ENCODE data around the gene TMEM185B. TPM values are rescaled to one million over a fixed set of nuclear protein-coding genes. Genes with fewer than 3 reads are reported as not detected.

TMEM185B gene
- total RNA-seq, 6 experiments from 2014 or later = 3.8 to 18.1 (median 10.6) TPM

DNA sequence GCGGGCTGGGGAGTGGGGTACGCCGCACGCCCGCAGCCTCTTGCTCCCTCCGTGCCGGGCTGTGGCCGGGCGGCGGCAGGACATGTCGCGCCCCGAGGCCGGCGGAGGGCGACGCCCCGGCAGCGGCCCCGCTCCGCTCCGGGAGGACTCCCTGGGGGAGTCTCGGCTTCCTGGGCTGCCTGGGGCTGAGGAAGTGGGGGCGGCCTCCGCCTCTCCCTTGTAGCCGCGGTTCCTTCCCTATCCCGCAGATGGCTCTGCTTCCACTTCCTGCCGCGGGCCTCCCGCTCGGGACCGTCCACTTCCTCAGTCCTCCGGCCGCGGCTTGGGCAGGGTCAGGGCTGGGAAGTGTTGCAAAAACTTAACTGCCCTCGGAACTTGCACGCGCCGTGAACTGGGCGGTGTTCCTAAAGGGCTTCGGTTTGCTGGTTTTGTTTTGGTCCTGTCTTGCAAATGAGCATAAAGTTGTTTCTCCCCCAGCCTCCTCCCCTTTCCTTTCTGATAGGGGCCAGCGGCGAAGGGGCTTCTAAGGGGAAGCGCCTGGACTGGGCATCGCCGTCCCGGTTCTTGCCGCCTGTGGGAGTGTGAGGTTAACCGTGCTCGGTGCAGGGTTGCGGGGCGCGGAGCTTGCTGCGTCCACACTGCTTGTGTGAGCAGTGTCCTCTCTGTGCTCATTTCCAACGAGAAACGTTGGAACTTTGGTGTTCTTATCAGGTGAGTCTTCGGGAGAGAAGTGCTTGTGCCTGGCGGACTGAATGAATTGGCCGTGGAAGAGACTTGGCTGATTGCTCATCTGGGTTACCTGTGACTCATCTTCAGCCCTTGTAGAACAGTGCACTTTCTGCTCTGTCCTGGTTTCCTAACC, 30.1 kb upstream of the TMEM185B start:
- intact Hi-C loops (cut with DNase I) = no loop called here
- Histone ChIP-seq H3K9me3 (no peaks in the 10 kb centered on the region), H3K27ac (peak overlapping the region; percentile 63 to 88 (median 88)), H3K4me3 (peak overlapping the region; percentile 75 to 88 (median 76)), H3K36me3 (no peaks in the 10 kb centered on the region), H3K4me1 (peaks cover 0 to 7% (median 0%) of the 10 kb centered on the region in 4 donors), H3K27me3 (no peaks in the 10 kb centered on the region)
- peak; percentile 87 to 91 (median 88) for DNase-seq
- peak; percentile 38 for TF ChIP-seq POLR2A (IDR thresholded peaks at IDR 0.05)
- TF ChIP-seq, protein P1, sequence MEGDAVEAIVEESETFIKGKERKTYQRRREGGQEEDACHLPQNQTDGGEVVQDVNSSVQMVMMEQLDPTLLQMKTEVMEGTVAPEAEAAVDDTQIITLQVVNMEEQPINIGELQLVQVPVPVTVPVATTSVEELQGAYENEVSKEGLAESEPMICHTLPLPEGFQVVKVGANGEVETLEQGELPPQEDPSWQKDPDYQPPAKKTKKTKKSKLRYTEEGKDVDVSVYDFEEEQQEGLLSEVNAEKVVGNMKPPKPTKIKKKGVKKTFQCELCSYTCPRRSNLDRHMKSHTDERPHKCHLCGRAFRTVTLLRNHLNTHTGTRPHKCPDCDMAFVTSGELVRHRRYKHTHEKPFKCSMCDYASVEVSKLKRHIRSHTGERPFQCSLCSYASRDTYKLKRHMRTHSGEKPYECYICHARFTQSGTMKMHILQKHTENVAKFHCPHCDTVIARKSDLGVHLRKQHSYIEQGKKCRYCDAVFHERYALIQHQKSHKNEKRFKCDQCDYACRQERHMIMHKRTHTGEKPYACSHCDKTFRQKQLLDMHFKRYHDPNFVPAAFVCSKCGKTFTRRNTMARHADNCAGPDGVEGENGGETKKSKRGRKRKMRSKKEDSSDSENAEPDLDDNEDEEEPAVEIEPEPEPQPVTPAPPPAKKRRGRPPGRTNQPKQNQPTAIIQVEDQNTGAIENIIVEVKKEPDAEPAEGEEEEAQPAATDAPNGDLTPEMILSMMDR (IDR thresholded peaks at IDR 0.05) = peak in 3 of 4 donors; percentile 20 to 39 (median 32)
- peak; percentile 64 to 68 (median 64) for ATAC-seq
- 0% methylated on average over 6 of the region's 60 CpGs for WGBS (ENCODE audit: insufficient coverage, low coverage, low lambda C conversion rate, missing lambda C conversion rate)

DNA sequence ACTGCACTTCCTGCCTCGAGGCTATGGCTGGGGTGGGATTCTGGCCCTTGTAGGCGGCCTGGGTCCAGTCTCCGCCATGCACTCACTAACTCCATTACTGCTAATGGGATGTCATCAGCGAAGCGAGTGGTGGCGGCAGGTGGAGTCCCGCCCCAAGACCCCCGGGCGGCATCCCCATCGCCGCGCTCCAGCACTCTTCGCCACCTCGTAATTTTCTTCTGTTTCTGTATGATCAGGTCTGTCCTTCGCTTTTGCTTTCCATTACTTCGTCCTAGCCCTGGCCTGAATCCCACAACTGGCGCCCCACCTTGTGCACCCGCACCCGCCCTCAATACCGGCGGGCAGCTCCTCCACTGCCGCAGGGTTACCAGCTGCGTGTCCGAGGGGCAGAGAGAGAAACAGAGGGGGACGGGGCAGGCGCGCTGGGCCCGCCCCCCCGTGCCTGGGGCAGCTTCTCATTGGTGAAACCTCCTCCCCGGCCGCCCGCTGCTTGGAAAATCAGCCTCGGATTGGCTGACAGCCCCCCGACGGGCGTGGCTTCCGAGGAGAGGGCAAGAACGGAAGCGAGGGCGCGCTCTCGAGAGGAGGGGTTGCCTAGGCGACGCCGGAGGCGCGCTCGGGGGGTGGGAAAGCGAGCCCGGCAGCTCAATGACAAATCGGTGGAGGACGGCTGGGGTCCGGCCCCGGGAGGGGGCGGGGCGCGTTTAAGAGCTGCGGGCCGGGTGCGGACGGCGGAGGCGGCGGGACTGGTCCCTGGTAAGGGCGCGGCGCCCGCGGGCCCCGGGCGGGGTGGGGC, 29.2 kb upstream of the TMEM185B start, which contains the start of gene RALB:
TSS of gene RALB (plus strand) at position 628 of the 796 bp plus-strand sequence. CDS start 25,813 bp downstream, outside the sequence.
- no peaks in the 10 kb centered on the region for H3K36me3 ChIP-seq
- peaks cover 0 to 4% (median 0%) of the 10 kb centered on the region in 4 donors for H3K4me1 ChIP-seq
- no peaks in the 10 kb centered on the region for H3K9me3 ChIP-seq
- intact Hi-C loops (cut with DNase I) = no loop called here
- WGBS (ENCODE audit: insufficient coverage, low coverage, low lambda C conversion rate, missing lambda C conversion rate) = 2% methylated on average over 33 of the region's 71 CpGs
- DNase-seq = peak; percentile 100
- no peaks in the 10 kb centered on the region for H3K27me3 ChIP-seq
- H3K4me3 ChIP-seq = peak within 1 kb of the TSS; percentile 75 to 88 (median 76)
- ATAC-seq = peak; percentile 93 to 97 (median 96)
- H3K27ac ChIP-seq = peak within 1 kb of the TSS; percentile 63 to 88 (median 88)
- TF ChIP-seq, protein P1 (IDR thresholded peaks at IDR 0.05) = no peak
- TF ChIP-seq POLR2A (IDR thresholded peaks at IDR 0.05) = peak; percentile 76

DNA sequence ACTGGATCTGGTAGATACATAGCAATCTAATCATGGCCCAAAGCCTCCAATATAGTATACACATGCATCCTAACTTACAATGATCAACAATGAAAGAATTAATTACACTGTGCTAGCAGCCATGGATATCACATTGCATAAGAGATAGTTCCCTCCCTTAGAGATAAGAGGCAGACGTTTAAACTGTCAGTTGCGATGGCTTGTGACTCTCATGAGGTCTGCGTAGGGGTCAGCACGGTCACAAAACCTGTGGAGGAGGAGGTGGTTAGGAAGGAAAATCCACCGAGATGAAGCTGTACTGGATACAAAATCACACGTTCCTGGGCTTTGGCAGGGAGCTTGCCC, 28.7 kb upstream of the TMEM185B start:
- Histone ChIP-seq H3K4me3 (peak overlapping the region; percentile 75 to 88 (median 76)), H3K9me3 (no peaks in the 10 kb centered on the region), H3K27ac (peak overlapping the region; percentile 7 to 41 (median 16)), H3K4me1 (no peaks in the 10 kb centered on the region), H3K36me3 (no peaks in the 10 kb centered on the region), H3K27me3 (no peaks in the 10 kb centered on the region)
- ATAC-seq = peak in 1 of 4 donors; percentile 1
- WGBS (ENCODE audit: insufficient coverage, low coverage, low lambda C conversion rate, missing lambda C conversion rate) = 10% methylated on average over 6 of the region's 6 CpGs
- intact Hi-C loops (cut with DNase I) = no loop called here
- DNase-seq = no peak
- TF ChIP-seq POLR2A (IDR thresholded peaks at IDR 0.05) = no peak
- TF ChIP-seq, protein P1 (IDR thresholded peaks at IDR 0.05) = no peak

DNA sequence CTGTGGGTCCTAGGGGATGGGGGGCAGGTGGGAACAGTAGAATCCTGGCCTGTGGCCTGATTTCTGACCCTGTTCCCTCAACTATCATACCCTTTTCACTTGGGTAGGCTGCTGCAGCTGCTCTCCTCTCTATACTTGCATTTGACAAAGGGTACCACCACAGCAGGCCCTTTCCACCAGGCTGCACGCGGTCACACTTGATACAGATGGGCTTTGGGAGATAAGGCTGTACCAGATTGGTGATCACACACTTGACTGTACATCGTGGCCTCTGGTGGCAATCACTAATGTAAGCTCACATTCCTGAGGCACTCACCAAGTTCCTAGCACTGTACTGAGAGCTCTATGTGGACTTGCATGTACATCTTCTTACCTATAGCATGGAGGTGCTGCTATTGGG, 27.9 kb upstream of the TMEM185B start:
- Histone ChIP-seq H3K36me3 (no peaks in the 10 kb centered on the region), H3K4me3 (no peak overlapping the region), H3K27me3 (no peaks in the 10 kb centered on the region), H3K27ac (no peak overlapping the region), H3K4me1 (no peaks in the 10 kb centered on the region), H3K9me3 (no peaks in the 10 kb centered on the region)
- 90% methylated on average over 2 of the region's 3 CpGs for WGBS (ENCODE audit: insufficient coverage, low coverage, low lambda C conversion rate, missing lambda C conversion rate)
- intact Hi-C loops (cut with DNase I) = no loop called here
- ATAC-seq (no peak), DNase-seq (no peak)
- TF ChIP-seq, protein P1 (IDR thresholded peaks at IDR 0.05) = no peak
- no peak for TF ChIP-seq POLR2A (IDR thresholded peaks at IDR 0.05)

All from right lobe of liver (tissue), 6 donors.